GM12878 (cell line): Measurements from ENCODE around the gene LTB4R2. TPM values are rescaled to one million over a fixed set of nuclear protein-coding genes. Genes with fewer than 3 reads are reported as not detected.

Source experiments
- ATF7 ChIP-seq: fragments of 450-650 bp; IDR thresholded peaks from 2 replicates; pipeline ENCODE4 v1.6.1; 2016; ENCODE audit warnings: low read depth, mild to moderate bottlenecking
- BCLAF1 ChIP-seq: fragments of 450-650 bp; IDR thresholded peaks from 2 replicates; pipeline ENCODE4 v1.6.1; 2017; ENCODE audit warnings: antibody characterized with exemption, mild to moderate bottlenecking, moderate library complexity
- CEBPZ ChIP-seq: fragments of 150-350 bp; IDR thresholded peaks from 2 replicates; pipeline ENCODE4 v1.6.1; 2016; ENCODE audit warnings: low read depth, low read length
- DPF2 ChIP-seq: fragments of 450-650 bp; IDR thresholded peaks from 2 replicates; pipeline ENCODE4 v1.6.1; 2017; ENCODE audit warnings: mild to moderate bottlenecking
- E2F4 ChIP-seq: IDR thresholded peaks from 2 replicates; pipeline ENCODE4 v1.6.1; 2012; ENCODE audit warnings: low read depth, low read length, improper control_type of control experiment
- HDAC6 ChIP-seq: fragments of 200-600 bp; sonication (generic); IDR thresholded peaks from one replicate; pipeline ENCODE4 v1.8.0; 2017; ENCODE audit warnings: antibody characterized with exemption; ENCODE audit not compliant: unreplicated experiment
- NR2C1 ChIP-seq: fragments of 450-650 bp; IDR thresholded peaks from 2 replicates; pipeline ENCODE4 v1.6.1; 2017; ENCODE audit warnings: antibody characterized with exemption, mild to moderate bottlenecking, moderate library complexity
- RB1 ChIP-seq: fragments of 450-650 bp; formaldehyde crosslinking; IDR thresholded peaks from 2 replicates; pipeline ENCODE4 v1.6.1; 2017; ENCODE audit warnings: mild to moderate bottlenecking, borderline replicate concordance
- REST ChIP-seq: IDR thresholded peaks from 2 replicates; pipeline ENCODE4 v1.6.1; 2012; ENCODE audit warnings: mild to moderate bottlenecking, low read depth, low read length
- RFX5 ChIP-seq: IDR thresholded peaks from 2 replicates; pipeline ENCODE4 v1.6.1; 2011; ENCODE audit warnings: low read depth, low read length, improper control_type of control experiment
- SIN3A ChIP-seq: IDR thresholded peaks from 2 replicates; pipeline ENCODE4 v1.6.1; 2012; ENCODE audit warnings: low read depth, low read length, improper control_type of control experiment
- SMAD5 ChIP-seq: IDR thresholded peaks from 2 replicates; pipeline ENCODE4 v1.6.1; 2016; ENCODE audit warnings: antibody characterized with exemption, low read depth
- SREBF1 ChIP-seq: IDR thresholded peaks from 2 replicates; pipeline ENCODE4 v1.6.1; 2012; ENCODE audit warnings: mild to moderate bottlenecking, low read length
- SREBF2 ChIP-seq: IDR thresholded peaks from 2 replicates; pipeline ENCODE4 v1.6.1; 2012; ENCODE audit warnings: mild to moderate bottlenecking, low read length
- STAT1 ChIP-seq: fragments of 450-650 bp; conservative IDR thresholded peaks from 2 replicates; pipeline ENCODE4 v1.6.1; 2014; ENCODE audit warnings: antibody characterized with exemption, mild to moderate bottlenecking
- SUZ12 ChIP-seq: fragments of 200-600 bp; sonication (generic); IDR thresholded peaks from one replicate; pipeline ENCODE4 v1.6.1; 2018; ENCODE audit warnings: antibody characterized with exemption, mild to moderate bottlenecking; ENCODE audit not compliant: unreplicated experiment
- USF1 ChIP-seq: IDR thresholded peaks from 2 replicates; pipeline ENCODE4 v1.6.1; 2011; ENCODE audit warnings: borderline replicate concordance, low read depth, mild to moderate bottlenecking, moderate library complexity, mixed read lengths, low read length; ENCODE audit not compliant: insufficient read depth; ENCODE audit errors: extremely low read length
- USF2 ChIP-seq: IDR thresholded peaks from 2 replicates; pipeline ENCODE4 v1.6.1; 2011; ENCODE audit warnings: low read depth, low read length, improper control_type of control experiment, borderline replicate concordance
- polyA plus RNA-seq, 11 experiments: library from polyadenylated mRNA; depleted of rRNA in 4 of 11; unstranded in 6 of 11; stranded (reverse) in 5 of 11; fragments of >200 nt; fragmentation: Nextera tagmentation in 4 of 11; fragmentation: Illumina TruSeq in 1 of 11; extraction: Ambion mirVana in 4 of 11; extraction: Trizol in 1 of 11; gene quantifications; 1 replicate in 1 of 11; 2 replicates in 10 of 11; pipeline versions ENCODE4 v1.2.1 to v1.2.3, GENCODE V29; 2011 to 2016; ENCODE audit warnings: inconsistent platforms in 2 of 11, missing spikeins in 2 of 11, low read depth in 1 of 11
- total RNA-seq, 4 experiments: library from RNA; depleted of rRNA in 3 of 4; stranded (reverse); fragments of >200 nt in 3 of 4; fragmentation: Illumina TruSeq in 1 of 4; extraction: Trizol in 1 of 4; gene quantifications; 2 replicates each; pipeline versions ENCODE4 v1.2.1 to v1.2.3, GENCODE V29; 2013 to 2021

LTB4R2 gene
- total and polyA plus RNA-seq, 10 of the 15 experiments (the other 5 are each of a cell fraction or from before 2014, with no cell fraction given): 0.06 to 16.0 (median 2.6) TPM

- TF ChIP-seq CEBPZ: no peak
- TF ChIP-seq RFX5: no peak
- no peak for TF ChIP-seq RB1
- TF ChIP-seq SREBF2: no peak
- no peak for TF ChIP-seq SUZ12
- no peak for TF ChIP-seq REST
- no peak for TF ChIP-seq STAT1
- no peak for TF ChIP-seq HDAC6
- TF ChIP-seq USF2: no peak
- no peak for TF ChIP-seq DPF2
- 0 out of 2 replicates have a peak, but pooled peaks have one; percentile 23 for TF ChIP-seq ATF7
- TF ChIP-seq SREBF1: no peak
- TF ChIP-seq USF1: no peak
- no peak for TF ChIP-seq SIN3A
- no peak for TF ChIP-seq BCLAF1
- TF ChIP-seq E2F4: no peak
- TF ChIP-seq SMAD5: no peak
- no peak for TF ChIP-seq NR2C1
Observed at GRCh38 chr14:24289649-24290280, 20.2 kb upstream of the LTB4R2 start (continued).
